ENCODE results near the gene CASP14. TPM values are rescaled to one million over a fixed set of nuclear protein-coding genes. Genes with fewer than 3 reads are reported as not detected.
A peak's percentile ranks its signal among the peaks of the same experiment; 100 is the strongest.

Gene CASP14
- total and polyA plus RNA-seq, 2 of the 13 experiments (the other 11 are each of a cell fraction or from before 2014, with no cell fraction given), result not detected

- TF ChIP-seq PRDM10 (CRISPR knock-in tag; IDR thresholded peaks at IDR 0.05; ENCODE audit: low read depth) (no peak), SIN3A (IDR thresholded peaks at IDR 0.05; ENCODE audit: borderline replicate concordance, low read depth, low read length) (0 out of 2 replicates have a peak, but pooled peaks have one; percentile 26), ZNF878 (CRISPR knock-in tag; IDR thresholded peaks at IDR 0.05) (no peak), POLR2G (IDR thresholded peaks at IDR 0.05; ENCODE audit: low read depth, low read length) (peak; percentile 72), PHF8 (CRISPR knock-in tag; IDR thresholded peaks at IDR 0.05) (peak; percentile 84), ZKSCAN8 (CRISPR knock-in tag; IDR thresholded peaks at IDR 0.05; ENCODE audit: borderline replicate concordance) (no peak), CAMTA2 (CRISPR knock-in tag; IDR thresholded peaks at IDR 0.05; ENCODE audit: borderline replicate concordance) (no peak), KIAA2018 (CRISPR knock-in tag; IDR thresholded peaks at IDR 0.05; ENCODE audit: borderline replicate concordance) (no peak), WIZ (CRISPR knock-in tag; IDR thresholded peaks at IDR 0.05) (no peak), TBX2 (CRISPR knock-in tag; IDR thresholded peaks at IDR 0.05; ENCODE audit: borderline replicate concordance) (peak; percentile 47; the same call in 1 of the 2 replicates)
- TF ChIP-seq, protein P1, sequence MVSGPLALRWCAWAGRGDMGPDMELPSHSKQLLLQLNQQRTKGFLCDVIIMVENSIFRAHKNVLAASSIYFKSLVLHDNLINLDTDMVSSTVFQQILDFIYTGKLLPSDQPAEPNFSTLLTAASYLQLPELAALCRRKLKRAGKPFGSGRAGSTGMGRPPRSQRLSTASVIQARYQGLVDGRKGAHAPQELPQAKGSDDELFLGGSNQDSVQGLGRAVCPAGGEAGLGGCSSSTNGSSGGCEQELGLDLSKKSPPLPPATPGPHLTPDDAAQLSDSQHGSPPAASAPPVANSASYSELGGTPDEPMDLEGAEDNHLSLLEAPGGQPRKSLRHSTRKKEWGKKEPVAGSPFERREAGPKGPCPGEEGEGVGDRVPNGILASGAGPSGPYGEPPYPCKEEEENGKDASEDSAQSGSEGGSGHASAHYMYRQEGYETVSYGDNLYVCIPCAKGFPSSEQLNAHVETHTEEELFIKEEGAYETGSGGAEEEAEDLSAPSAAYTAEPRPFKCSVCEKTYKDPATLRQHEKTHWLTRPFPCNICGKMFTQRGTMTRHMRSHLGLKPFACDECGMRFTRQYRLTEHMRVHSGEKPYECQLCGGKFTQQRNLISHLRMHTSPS (CRISPR knock-in tag; IDR thresholded peaks at IDR 0.05; ENCODE audit: low read depth), result no peak
Observed at GRCh38 chr19:15107061-15108010, 58.1 kb downstream of the CASP14 start, which contains the start of gene SYDE1 (continued).
